Activated CD8-positive, alpha-beta memory T cell treated with anti-CD3 and anti-CD28 coated beads for 24 hours (primary cell): ENCODE results near the gene USP46.

Source experiments
- DNase-seq: peaks from one replicate; pipeline ENCODE4 v3.0.0-alpha.2; 2020

Gene USP46

DNA sequence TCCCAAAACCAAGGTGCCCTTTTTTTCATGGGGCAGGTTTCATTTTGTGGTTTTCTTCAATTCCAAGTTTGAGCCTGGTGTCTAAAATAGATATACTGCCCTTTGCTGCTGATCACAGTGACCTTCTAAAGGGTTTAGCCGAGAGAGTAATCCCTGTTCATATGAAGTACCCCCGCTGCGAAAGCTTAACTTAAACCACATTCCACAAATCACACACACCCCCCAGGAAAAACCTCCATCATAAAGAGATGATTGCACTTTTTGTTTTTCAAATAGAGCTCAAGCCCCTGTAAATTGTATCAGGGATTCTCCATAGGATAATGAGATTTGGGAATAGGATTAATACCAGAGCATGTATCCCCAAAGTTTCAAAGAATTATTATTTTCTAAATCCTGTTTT, 90.8 kb downstream of the USP46 start:
- DNase-seq = no peak

GRCh38 chr4:52566136-52567031, 92.7 kb downstream of the USP46 start:
- DNase-seq = no peak

GRCh38 chr4:52560844-52561280, 98.2 kb downstream of the USP46 start:
- DNase-seq = no peak

- no peak for DNase-seq
Observed at GRCh38 chr4:52555356-52555716, 103.8 kb downstream of the USP46 start.

DNA sequence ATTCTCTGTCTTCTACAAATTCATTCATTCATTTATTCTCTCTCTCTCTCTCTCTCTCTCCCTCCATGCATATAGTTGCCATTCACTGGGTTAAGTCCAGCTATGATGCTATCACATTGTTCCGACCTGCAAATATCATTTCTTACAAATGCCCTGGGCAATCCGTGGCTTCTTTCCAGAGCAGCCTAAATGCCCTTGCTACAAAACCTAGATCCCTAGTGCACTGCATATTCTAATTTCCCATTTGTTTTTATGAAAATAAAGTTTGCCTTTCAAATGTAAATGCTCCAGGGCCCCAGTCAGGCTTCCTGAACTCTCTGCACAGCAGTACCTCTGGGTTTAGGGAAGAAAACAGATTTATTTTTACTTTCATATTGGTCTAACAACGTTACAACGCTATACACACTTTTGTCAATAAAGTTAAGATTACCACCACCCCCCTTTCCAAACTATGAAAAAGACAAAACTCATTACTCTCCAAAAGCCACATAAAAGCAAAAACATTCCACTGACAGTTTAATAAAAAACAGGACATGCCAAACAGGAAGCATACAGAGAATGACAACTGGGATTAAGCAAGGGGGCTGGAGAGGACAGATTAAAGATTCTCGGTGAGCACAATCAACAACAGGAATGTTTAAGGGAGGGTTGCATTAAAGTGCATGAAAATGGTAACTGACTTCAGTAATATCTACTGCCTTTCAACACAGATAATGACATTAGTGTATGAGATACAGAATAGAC, 104.3 kb downstream of the USP46 start:
- DNase-seq = no peak

DNA sequence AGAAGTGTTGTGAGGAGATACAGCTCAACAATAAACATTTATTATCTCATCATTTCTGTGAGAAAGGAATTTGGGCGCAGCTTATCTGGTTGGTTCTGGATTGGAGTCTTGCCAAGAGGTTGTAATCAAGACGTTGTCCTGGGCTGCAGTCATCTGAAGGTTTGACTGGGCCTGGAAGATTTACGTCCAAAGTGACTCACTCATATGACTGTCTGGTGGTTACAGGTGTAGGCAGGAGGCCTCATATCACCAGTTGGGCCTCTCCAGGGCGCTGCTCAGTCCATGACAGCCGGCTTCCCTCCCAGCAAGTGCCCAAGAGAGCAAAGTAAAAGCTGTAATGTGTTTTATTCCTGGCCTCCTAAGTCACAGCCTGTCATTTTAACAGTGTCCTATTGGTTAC, 106.3 kb downstream of the USP46 start:
- no peak for DNase-seq

GRCh38 chr4:52551487-52551886, 107.6 kb downstream of the USP46 start:
- DNase-seq = no peak

DNA sequence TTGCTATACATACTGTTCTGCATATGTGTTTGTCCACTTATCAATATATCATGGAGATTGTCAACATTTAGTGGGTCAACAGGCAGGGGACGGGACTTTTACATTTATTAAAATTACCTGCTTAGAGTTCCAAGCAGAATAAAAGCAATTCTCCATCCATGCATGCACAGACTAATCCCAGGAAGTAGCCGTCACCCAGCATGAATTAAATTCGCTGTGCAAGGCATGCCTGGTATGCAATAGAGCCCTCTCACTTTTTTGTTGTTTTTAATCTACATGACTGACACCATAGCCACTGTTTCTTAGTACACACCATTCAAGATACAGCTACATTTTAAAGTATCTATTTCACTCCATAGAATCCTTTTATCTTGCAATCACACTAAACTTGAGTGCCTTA, 108.9 kb downstream of the USP46 start:
- no peak for DNase-seq

DNA sequence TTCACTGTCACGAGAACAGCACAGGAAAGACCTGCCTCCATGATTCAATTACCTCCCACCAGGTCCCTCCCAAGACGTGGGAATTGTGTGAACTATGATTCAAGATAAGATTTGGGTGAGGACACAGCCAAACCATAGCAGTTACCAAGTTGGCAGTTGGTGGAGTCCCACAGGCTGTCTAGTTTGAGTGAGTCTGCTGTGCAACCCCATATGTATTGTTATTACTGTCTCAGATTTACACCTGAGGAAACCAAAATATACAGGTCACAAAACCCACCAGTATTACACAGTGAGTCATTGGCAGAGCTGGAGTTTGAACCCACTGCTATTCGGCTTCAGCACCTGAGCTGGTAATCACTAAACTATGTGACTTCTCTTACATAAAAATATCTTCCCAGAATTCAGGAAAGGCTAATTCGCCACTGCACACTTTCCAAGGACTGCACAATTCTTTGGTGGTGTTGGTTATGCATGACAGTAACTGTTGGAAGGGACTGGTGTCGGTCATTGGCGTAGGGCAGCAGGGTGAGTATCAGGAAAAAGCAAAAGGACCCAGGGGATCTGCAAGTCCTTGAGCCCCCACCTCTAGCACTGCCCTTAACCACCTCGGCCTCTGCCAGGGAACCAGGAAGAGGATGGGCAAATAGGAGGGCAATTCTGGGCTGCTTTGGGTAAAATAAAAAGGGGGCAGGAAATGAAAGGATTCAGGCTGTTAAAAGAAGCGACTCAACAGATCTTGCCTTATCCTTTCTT, 110.1 kb downstream of the USP46 start:
- DNase-seq = no peak

- no peak for DNase-seq
Observed at GRCh38 chr4:52546449-52546848, 112.7 kb downstream of the USP46 start.

- DNase-seq = peak; percentile 83
Observed at GRCh38 chr4:52545099-52546069, 113.7 kb downstream of the USP46 start.
